Endometrial microvascular endothelial cells (primary cell): Measurements from ENCODE around the gene KLF9. TPM values are rescaled to one million over a fixed set of nuclear protein-coding genes. Genes with fewer than 3 reads are reported as not detected.

Experiments
- in situ Hi-C: cut with HindIII; loops from 2 replicates; pipeline ENCODE4 v1.10.0; 2017; ENCODE audit warnings: low sequenced_read_pairs, low pct_unique_long_range_greater_than_20kb; ENCODE audit errors: inconsistent ontology term
- total RNA-seq: library from RNA; depleted of rRNA; stranded (reverse); fragments of >200 nt; gene quantifications from one replicate; pipeline ENCODE4 v1.2.3, GENCODE V29; 2015; ENCODE audit errors: inconsistent ontology term

KLF9 gene
- total RNA-seq, 1 donor from 2014 or later = 13.0 TPM

DNA sequence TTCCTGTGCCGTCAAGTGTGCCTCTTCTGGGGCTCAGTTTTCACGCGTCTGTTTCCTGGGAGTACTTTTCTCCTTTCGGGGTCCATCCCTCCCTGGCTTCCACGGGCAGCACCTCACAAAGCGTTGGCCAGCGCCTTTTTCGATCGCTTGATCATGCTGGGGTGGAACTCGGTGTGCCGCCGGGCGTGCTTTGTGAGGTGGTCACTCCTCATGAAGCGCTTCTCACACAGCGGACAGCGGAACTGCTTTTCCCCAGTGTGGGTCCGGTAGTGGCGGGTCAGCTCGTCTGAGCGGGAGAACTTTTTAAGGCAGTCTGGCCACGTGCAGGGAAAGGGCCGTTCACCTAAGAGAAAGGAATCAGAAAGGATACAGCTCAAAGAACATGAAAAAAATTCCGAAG, 26.8 kb downstream of the KLF9 start:
- in situ Hi-C loops = no loop called here

DNA sequence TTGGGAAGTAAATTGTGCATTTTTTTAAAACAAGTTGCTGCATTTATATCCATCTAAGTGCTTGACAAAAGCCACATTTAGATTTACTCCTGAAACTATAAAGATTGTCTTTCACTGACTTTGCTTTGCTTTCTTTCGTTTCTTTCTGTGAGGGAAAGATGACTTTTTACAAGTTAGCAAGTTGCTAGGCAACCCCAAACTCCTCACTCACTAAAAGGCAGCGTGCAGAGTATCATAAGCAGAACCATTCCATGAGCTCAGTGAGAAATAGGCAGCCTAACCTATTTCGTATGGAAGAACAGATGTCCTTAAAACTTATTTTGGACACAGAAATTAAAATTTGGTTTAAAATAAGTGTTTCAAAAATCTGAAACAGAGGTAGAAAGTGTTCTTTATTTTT, 29.0 kb downstream of the KLF9 start:
- in situ Hi-C loops = no loop called here

DNA sequence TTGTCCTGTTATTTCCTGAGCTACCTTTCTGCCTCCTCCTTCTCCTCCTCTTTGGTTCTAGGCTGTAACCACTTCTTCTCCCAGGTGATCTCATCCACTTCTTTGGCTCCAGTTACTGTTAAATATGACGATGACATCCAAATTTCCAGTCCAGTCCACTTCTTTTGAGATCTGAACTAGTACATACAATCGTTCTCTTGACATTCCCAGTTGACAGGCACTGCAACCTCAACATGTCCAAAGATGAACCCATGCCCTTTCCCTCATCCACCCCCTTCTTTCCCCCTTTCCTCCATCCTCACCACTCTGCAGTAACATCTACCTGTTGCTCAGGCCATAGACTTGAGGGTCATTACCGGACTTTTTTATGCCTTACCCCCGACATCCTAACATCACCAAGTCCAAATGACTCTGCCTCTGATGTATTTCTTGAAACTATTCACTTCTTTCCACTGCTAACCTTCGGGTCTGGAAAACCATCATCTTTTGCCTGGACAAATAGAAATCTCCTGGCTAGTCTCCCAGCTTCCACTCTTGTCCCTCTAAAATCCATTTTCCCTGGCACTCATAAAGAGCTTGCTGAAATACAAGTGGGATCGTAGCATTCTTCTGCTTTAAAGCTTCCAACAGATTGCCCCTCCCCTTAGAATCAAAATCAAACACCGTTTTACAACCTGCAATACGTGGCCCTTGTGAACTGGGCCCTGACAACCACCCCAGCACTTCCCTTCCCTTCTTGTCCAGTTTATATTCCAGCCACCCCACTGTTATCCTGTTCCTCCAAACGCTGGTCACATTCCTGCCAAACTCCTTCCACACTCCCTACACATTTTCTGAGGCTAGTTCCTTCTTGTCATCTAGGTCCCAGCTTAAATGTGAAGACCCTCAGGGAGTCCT, 31.5 kb downstream of the KLF9 start:
- in situ Hi-C loops = no loop called here

DNA sequence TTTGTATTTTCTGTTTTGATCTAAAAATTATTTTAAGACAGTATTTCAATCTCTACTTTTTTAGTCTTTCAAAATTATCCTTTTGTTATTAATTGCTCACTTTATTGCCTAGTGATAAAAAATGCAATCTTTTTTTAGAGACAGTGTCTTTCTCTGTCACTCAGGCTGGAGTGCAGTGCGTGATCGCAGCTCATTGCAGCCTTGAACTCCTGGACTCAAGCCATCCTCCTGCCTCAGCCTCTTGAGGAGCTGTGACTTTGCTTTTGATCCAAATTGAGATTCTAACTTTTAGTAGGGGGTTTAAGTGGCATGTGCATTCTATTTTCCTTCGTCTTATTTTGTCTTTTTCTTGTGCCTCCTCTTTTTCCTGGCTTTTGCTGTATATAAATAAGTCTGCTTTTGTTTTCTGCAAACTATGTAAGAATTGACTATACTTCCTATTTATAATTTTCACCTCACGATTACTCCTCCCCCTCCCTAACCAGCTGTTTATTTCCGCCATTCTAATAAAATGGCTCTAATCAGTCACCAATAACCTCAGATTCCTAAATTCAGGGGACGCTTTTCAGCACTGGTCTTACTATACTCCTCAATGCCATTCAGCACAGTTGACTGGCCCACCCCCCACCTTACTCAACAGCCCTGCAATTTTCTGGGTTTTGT, 32.3 kb downstream of the KLF9 start:
- in situ Hi-C loops = no loop called here

DNA sequence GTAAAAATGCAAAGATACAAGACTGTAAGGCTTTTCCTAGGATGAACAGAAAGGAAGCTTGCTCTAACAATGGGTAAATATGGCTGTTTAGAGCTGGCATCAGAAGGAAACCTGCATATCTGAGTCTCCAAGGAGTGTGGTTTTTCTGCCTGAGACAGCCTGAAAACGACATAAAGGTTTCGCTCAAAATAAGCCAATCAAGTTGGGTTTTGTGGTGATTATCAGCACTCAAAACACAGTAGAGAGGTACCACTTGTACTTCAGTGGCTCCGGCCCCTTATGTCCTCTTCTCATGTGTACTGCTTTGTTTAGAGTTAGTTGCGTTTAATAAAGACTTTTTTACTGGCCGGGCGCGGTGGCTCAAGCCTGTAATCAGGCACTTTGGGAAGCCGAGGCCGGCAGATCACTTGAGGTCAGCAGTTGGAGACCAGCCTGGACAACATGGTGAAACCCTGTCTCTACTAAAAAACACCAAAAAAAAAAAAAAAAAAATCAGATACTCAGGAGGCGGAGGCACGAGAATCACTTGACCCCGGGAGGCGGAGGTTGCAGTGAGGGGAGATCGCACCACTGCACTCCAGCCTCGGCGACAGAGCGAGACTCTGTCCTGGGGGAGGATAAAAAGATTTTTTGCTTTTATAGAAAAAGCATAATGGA, 39.4 kb downstream of the KLF9 start:
- in situ Hi-C loops = no loop called here

DNA sequence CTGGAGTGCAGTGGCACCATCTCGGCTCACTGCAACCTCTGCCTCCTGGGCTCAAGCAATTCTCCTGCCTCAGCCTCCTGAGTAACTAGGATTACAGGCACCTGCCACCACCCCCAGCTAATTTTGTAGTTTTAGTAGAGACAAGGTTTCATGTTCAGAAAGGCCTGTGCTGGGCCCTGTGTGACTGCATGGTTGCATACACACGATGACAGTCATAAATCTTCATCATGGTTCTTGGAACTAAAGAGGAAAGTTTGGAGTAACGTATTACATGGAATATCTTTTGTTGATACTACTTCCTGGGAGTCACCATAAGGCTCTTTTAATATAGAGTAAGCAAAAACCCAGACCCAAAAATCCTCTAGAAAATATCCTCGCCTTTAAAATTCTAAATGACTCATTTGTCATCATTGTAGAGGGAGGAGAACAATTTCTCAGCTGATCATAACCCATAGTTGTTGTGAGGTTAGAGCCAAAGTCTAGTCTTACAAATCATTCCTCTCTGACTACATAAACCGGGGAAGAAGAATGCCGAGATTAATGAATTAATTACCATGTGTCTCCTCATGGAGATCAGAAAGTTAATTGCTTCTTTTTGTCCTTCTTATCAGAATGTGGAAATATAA, 47.0 kb downstream of the KLF9 start:
- in situ Hi-C loops = no loop called here

DNA sequence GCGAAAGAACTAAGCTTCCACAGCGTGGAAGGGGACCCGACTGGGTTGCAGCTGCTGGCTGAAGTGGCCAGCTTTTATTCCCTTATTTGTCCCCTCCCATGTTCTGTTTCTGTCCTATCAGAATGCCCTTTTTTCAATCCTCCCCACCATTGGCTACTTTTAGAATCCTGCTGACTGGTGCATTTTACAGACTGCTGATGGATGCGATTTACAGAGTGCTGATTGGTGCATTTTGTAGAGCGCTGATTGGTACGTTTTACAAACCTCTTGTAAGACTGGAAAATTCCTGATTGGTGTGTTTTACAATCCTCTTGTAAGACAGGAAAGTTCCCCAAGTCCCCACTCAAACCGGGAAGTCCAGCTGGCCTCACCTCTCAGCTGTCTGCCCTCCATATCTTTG, 50.7 kb downstream of the KLF9 start:
- in situ Hi-C loops = no loop called here

DNA sequence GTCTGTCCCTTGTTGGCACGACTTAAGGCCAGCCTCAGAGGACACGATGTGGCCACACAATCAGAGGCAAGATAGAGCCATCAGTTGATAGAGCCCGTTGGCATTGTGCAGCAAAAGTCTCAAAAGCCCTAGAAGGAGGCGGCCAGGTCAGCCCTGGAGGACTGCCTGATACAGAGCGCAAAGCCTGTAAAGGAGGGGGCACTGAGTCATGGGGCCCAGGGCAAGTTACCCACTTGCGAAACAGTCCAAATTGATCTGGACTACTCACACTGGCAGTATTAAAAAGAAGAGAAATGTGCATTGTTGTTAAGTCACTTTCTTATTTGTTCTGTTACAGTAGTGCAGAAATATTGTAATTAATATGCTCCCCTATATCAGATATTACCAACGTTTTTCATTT, 51.5 kb downstream of the KLF9 start:
- in situ Hi-C loops = no loop called here

DNA sequence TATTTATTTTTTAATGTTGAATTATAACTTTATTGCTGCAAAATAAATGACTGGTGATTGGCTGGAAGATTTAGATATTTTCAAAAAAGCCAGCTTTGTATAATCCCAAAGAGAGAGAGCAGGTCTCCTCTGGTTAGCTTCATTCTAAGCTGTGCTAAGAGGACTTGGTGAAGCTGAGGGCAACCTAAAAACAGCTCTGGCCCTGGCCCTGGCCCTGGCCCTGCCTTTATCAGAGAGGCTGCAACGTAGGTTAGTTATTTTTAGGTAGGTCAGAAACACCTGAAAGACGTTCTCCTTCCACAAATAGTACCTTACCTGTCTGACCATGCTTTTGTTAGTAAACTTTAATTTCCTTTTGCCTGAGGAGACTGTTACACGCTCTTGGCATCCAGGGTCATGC, 58.7 kb downstream of the KLF9 start:
- in situ Hi-C loops = no loop called here

DNA sequence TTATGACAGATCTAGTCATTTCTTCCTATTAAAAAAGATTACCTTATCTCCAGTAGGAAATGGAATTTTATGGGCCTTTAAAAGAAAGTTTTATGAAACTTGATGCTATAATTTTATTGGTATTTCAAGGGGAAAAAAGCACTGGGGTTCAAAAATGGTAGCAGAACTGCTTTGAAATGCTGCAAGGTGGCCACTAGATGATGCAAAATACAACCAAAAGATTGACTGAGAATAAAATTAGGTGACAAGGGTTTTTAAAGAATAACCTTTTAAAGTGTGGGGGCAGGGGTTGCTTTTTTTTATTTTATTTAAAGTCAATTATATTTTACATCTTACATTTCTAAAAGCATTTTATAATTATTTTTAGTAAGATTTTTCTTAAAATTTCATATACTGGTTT, 61.7 kb downstream of the KLF9 start:
- in situ Hi-C loops = no loop called here

DNA sequence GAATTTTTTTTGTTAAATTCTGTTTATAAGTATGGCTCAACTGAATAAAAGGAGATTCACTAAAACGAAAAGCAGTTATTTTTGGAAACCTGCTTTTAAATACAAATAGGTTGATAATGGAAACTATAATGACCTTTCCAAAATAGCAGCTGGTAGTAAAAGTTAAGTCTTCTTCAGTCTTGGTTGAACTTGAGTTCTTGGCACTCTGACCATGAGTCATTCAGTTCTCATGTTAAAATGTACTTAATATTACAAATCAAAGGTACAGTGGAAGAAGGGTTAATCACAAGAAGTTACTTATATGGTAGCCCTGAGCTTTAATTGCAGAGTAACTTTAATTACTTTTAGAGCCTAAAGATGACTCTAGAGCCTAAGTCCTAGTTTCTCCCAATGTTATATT, 62.1 kb downstream of the KLF9 start:
- in situ Hi-C loops = no loop called here

DNA sequence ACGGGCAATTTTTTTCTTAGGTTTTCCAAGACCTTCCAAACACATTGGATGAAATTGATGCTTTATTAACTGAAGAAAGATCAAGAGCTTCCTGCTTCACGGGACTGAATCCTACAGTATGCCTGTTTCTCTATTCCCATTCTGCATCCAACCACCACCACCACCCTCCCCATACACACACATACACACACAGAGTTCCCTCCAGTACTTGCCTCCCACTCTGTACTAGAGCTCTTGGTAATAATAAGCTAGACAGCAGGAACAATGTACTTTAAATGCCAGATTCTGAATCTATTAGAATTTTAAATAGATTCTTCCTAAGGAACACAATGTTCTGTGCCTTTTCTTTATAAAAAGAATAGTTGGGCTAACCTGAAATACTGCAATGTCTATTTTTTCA, 67.4 kb downstream of the KLF9 start:
- in situ Hi-C loops = no loop called here

DNA sequence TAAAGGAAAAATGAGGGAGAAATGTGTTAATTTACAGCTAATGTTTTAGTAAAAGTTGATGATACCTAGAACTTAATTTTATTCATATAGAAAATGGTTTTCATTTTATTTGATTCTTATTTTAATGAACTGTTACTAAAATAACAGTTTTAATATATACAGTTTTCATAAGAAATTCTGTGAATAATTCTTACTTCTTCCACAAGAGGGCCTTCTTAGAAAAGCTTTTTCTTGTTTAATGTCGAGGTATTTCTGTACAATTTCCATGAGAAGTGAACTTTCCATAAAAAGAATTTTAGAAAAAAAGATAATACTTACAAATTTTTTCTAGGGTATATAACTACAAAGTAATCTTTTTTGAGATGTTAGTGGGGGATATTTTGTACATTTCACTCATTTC, 73.9 kb downstream of the KLF9 start:
- in situ Hi-C loops = no loop called here

Other genes starting within 250 kb of the KLF9 start
- gene SMC5, start 155.7 kb downstream of the KLF9 start, total RNA-seq = 12.7 TPM